Hematopoietic multipotent progenitor cell treated with erythropoietin and hydrocortisone succinate and interleukin-3 and kit ligand, for 15 days (in vitro differentiated cells): Measurements from ENCODE around the gene OR4D5.

Experiments used
- DNase-seq: peaks from one replicate; pipeline ENCODE4 v3.0.0-alpha.2; 2015; ENCODE audit warnings: low spot score

OR4D5 gene

DNA sequence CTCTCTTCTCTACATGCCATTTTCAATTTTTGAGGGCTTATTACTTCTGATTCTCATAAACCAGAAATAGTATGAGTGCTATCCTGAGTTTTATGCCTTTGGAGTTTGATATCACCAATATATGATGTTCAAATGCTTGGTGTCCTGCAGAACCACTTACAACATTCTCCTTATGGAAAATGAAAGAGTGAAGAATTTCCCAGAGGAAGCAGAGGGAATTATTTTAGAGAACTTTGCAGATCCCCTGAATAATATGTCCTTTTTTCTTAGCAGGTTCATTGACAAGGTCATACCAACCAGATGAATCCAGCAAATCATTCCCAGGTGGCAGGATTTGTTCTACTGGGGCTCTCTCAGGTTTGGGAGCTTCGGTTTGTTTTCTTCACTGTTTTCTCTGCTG, at the start of gene OR4D5:
OR4D5 (plus strand) TSS at position 301 of the 400 bp plus-strand sequence; CDS start at position 301, 0 bp downstream.
- DNase-seq, result no peak

DNA sequence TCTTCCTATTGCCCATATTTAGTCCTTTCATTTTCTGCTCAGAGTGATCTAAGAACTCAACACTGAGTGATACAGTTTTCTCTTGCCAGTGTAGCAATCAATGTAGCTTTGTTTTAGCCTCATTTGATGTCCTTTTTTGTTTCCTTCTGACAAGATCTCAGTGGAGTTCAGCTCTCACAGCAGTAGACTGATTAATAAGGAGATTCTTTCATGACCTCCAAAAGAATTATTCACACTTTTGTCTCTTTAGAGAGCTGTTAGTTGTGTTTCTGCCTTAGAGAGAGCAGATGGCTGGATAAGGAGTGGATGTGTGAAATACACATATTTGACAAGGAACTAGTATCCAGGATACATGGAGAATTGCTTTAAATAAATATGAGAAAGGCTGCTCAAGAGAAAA, 47.4 kb upstream of the OR4D5 start:
- no peak for DNase-seq

DNA sequence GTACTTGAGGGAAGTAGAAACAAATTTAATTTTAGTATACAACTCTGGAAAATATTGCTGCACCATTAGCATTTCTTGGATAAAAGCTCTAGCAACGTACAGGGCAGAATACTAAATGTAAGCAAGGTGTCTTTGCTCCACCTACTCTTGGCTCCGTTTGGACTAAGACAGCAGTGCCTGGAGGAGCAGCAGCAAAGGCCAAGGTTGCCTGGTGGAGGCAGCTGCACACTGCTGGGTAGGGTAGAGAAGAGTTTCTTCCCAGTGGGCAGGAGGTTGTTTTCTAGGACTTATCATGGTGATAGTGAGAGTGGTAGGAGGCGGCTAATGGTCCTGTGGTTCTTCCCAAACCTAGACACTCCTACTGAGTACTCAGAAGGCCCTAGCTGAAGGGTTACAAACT, 39.6 kb upstream of the OR4D5 start:
- DNase-seq, result no peak

DNA sequence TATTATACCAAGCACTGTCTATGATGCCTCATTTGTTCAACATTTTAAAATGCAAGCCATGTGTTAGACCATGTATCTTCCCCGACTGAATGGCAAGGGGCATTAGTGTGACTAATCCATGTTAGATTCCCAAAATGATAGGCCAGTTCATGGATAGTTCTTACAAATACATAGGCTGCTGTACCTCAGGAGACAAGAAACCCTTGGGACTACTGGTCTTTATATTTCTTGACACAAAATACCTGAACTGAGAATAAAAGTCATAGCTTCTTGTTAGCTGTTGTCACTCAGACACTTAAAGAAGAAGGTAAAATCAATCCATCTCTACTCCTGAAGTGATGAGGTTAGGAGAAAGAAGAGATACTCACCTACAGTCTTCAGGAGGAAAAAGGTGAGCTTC, 37.5 kb upstream of the OR4D5 start, which contains the start of gene OR8D4:
OR8D4 (plus strand) TSS at position 301 of the 400 bp plus-strand sequence. CDS start 4,265 bp downstream, outside the sequence.
- no peak for DNase-seq

DNA sequence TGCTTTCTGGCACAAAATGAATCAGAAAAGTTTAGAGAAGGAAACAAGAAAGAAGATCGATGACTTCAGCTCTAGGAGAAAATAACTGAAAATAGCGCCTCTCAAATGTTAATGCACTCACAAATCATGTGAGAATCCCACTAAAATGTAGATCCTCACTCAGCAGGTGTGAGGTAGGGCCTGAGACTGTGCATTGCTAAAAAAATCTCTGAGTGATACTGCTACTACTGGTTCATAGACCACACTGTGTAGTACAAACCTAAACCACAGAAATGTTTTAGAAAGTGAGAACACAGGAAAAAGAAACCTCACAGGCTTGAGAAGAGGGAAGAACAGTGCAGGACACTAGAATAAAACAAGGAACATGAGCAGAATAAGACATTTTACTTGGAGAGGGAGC, 35.5 kb upstream of the OR4D5 start:
- DNase-seq, result no peak

DNA sequence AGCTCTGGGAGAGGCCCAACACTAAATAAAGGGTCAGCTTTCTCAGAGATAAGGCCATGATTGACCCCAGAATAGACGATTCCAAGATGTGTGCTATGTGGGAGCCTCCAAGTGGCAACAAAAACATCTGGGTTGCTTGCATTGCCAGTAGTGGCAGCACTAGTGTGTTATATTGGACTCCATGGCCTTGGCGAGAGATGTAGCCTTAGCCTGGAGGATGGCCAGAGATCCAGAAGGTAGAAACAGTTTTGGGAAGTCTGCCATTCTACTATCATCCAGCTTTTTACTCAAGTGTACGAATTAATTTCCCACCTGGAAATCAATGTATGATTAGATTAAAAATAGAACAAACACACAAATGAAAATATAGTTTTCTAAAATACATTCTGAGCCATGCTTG, 34.5 kb upstream of the OR4D5 start:
- no peak for DNase-seq

DNA sequence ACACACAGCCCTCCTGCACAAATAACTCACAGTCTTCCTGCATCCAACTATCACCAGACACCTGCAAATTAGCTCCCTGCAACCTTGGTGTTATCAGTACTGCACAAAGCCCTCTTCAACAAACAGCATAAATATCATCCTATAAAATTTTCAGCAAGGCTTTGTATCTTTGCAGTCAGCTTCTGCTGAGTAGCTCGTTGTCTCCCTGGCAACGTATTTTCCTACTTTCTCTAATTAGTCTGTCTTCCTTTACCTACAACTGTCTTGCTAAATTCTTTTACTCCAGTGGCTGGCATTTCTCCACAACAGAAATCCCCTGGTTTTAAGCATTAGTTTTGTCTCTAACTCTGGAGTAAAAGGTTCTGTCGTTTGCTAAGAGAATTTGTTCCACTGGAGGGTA, 33.6 kb upstream of the OR4D5 start:
- no peak for DNase-seq

DNA sequence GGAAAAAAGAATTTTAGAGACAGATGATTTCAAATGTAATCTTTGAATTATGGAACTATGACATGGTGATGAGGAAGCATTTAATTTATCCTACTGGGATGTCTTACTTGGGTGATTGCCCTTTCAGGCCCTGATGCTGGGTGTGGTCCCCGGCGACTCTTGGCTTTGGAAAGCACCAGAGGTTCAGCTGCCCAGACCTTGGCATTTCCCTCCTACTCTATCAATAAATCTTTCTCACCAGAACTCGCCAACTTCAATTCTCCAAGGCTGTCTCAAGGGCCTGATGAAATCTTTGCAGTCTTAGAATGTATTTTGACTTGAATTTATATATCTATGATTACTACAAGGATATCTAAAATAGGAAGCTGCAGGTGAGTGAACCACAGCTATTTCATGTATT, 18.5 kb upstream of the OR4D5 start:
- no peak for DNase-seq

DNA sequence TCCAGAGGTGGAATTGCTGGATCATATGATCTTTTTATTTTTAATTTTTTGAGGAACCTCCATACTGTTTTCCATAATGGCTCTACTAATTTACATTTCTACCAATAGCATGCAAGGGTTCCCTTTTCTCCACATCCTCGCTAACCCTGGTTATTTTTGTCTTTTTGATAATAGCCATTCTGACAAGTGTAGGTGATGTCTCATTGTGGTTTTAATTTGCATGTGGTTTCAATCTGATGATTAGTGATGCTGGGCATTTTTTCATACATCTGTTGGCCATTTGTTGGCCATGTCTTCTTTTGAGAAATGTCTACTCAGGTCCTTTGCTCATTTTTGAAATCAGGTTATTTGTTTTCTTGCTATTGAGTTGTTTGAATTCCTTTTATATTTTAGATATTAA, 15.4 kb upstream of the OR4D5 start:
- DNase-seq, result no peak

DNA sequence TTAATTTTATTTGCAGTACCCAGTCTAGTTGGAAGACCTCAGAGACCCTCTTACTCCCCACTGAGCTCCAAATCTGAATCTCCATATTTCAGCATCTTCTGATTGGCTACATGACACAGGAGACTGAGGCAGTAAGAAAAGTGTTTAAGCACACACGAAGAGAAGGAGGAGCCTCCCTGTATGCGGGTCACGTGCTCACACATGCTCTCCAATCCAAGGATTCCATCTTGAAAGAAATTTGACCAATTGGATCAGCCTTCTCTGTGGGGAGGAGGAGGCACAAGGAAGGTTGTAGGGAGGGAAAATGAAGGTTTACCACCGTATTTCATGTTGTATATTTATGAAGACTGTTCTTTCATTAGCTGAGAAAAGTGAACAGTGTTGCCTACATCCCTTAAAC, 3.0 kb downstream of the OR4D5 start:
- DNase-seq, result no peak

DNA sequence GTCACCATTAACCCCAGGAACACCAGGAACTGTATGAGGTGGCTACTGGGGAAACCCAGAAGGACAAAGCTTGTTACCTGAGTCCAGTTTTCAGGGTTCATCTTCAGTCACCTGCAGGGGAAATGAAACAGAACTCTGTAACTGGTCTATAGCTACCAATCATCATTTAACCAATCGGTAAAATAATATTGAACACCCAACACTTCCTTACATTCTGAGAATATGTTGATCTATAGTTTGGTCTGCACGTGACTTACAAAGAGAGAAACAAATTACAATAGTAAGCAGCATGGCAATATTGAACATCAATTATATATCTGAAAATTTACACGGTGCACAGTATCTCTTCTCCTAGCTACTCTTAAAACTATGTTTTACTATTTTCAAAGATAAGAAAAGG, 4.3 kb downstream of the OR4D5 start, which contains the start of gene OR6T1:
OR6T1 (minus strand) TSS at position 101 of the 400 bp plus-strand sequence; CDS start at position 101, 0 bp downstream.
- DNase-seq, result no peak

DNA sequence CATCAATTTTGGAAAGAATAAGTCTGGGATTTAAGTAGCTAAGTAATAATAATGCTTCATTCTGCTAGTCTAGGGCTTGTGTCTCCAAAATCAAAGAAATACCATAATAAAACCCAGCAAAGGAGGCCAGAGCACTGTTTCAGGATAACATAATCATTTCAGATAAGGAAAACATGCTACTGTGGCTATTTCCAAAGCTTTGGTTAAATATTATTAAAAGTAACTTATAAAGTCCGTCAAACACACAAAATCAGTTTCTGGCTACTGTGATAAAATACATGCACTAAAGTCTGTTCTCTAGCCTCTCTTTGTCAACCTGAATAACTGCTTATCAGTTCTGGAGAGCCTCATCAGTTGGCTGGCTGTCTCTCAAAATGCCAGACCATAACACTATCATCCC, 5.7 kb downstream of the OR4D5 start:
- DNase-seq, result no peak

DNA sequence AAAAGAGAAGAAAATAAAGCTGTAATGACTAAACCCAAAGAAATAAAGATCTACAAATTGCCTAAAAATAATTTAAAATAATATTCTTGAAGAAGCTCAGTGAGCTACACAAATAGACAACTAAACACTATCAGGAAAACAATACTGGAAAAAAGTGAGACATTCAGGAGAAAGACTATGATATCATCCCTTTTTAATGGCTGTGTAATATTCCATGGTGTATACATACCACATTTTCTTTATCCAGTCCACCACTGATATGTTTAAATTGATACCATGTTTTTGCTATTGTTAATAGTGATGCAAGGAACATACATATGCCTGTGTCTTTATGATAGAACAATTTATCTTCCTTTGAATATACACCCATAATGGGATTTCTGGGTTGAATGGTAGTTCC, 17.3 kb downstream of the OR4D5 start:
- no peak for DNase-seq

DNA sequence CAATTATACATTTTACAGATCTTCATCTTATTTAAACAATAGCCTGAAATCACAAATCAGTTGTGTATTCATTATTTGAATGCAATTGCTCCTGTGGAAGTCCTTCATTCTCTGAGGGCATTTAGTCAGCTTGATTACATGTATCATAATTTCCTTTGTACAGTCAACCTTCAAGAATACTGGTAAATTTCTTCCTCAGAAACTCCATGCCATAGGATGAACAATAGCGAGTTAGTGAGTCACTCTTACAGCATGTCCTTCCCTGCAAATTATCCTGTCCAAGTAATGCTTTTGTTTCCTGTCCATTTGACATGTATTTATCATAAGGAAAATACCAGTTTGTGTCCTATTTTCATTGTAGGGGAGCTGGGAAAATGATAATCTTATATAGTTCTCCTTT, 34.4 kb downstream of the OR4D5 start:
- no peak for DNase-seq

DNA sequence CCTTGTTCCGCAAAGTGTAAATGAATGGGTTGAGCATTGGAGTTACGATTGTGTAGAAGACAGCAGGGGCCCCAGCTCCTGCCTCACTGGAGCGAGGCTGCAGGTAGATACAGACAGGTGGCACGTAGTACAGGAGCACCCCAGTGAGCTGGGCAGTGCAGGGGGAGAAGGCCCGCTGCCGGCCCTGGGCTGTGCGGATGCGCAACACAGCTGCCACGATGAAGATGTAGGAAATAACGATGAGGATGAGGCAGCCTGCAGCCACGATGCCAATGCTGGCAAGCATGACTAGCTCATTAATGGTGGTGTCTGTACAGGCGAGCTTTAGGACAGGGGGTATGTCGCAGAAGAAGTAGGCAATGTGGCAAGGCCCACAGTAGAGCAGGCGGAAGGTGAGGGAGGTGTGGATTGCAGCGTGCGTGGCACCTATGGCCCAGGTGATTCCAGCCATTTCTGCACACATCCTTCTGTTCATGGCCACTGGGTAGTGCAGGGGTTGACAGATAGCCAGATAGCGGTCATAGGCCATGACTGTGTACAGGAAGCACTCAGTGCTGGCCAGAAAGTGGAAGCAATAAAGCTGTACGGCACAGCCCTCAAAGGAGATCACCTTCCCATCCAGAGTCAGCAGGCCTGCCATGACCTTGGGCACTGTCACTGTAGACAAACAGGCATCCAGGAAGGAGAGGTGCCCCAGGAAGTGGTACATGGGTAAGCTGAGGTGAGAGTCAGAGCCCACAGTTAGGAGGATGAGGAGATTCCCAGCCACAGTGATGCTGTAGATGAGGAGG, 37.5 kb downstream of the OR4D5 start:
- no peak for DNase-seq

DNA sequence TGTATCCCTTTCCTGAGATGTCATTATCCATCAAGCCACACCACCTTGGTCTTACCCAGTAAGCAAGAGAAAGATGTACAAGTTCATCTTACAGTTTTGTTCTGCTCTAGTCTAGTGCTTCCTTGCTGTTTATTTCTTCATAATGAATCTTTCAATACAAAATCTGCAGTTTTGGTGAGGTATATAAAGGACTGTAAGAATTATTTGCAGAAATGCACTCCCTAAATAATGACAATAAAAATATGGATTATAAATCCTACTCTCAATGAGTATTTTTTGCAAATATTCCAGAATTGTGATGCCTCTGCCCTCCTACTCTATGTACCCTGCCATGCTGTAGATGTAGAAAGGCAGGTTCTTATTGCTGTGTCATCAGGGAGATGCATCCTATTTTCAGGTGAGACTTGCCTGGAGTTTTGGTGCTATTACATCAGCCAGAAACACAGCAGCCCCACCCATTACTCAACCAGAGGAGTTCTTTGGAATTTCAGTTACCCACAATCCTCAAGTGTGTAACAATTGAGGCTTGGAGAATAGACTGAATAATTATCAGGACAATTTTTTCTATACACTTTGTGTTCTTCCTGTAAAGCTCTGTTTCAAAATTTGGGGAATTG, 38.4 kb downstream of the OR4D5 start, which contains the start of gene OR10S1:
OR10S1 (minus strand) TSS at position 51 of the 617 bp plus-strand sequence. CDS start 117 bp downstream, outside the sequence.
- no peak for DNase-seq

DNA sequence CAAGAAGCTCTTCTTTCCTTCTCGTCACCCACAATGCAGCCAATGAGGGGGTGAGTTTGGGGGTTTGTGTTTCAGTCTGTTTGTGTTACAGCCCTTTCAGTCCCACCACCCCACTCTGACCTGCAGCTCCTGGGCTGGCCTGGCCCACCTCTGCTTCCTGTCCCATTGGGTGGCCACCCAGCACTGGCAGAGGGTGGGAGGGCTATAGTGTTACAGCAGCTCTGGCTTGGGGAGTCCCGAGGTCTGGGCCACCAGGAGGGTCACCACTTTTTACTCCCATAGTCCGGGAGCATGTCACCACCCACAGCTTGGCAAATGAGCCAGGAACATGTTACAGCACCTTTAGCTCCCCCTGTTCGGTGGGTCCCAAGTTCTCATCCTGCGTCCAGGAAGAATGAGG, 39.9 kb downstream of the OR4D5 start:
- DNase-seq, result no peak
